HG02938 (cell line): Measurements from ENCODE around the gene MGMT.

Source experiments
- ATAC-seq: cut with Tn5 transposase; IDR thresholded peaks from one replicate; pipeline ENCODE4 v1.9.1; 2021; ENCODE audit warnings: mild to moderate bottlenecking, moderate library complexity; ENCODE audit not compliant: unreplicated experiment

Gene MGMT

GRCh38 chr10:129541200-129541599, 74.2 kb downstream of the MGMT start:
- no peak for ATAC-seq

GRCh38 chr10:129541748-129542487, 74.9 kb downstream of the MGMT start:
- no peak for ATAC-seq

- ATAC-seq = no peak
Observed at GRCh38 chr10:129542589-129542988, 75.5 kb downstream of the MGMT start.

GRCh38 chr10:129544205-129545202, 77.5 kb downstream of the MGMT start:
- ATAC-seq = no peak

- ATAC-seq = no peak
Observed at GRCh38 chr10:129545261-129545660, 78.2 kb downstream of the MGMT start.

- ATAC-seq = no peak
Observed at GRCh38 chr10:129546106-129546505, 79.1 kb downstream of the MGMT start.

GRCh38 chr10:129547608-129548007, 80.6 kb downstream of the MGMT start:
- ATAC-seq = no peak

- no peak for ATAC-seq
Observed at GRCh38 chr10:129548600-129548999, 81.6 kb downstream of the MGMT start.

- no peak for ATAC-seq
Observed at GRCh38 chr10:129550076-129550475, 83.0 kb downstream of the MGMT start.

GRCh38 chr10:129550658-129551057, 83.6 kb downstream of the MGMT start:
- no peak for ATAC-seq

GRCh38 chr10:129552119-129552518, 85.1 kb downstream of the MGMT start:
- no peak for ATAC-seq

- no peak for ATAC-seq
Observed at GRCh38 chr10:129553928-129554327, 86.9 kb downstream of the MGMT start.

GRCh38 chr10:129556316-129556715, 89.3 kb downstream of the MGMT start:
- no peak for ATAC-seq

- ATAC-seq = no peak
Observed at GRCh38 chr10:129560361-129560760, 93.3 kb downstream of the MGMT start.

- ATAC-seq = no peak
Observed at GRCh38 chr10:129562487-129562886, 95.4 kb downstream of the MGMT start.

GRCh38 chr10:129564923-129565322, 97.9 kb downstream of the MGMT start:
- no peak for ATAC-seq

GRCh38 chr10:129568583-129569344, 101.7 kb downstream of the MGMT start:
- ATAC-seq = no peak

- no peak for ATAC-seq
Observed at GRCh38 chr10:129570185-129570584, 103.1 kb downstream of the MGMT start.

- no peak for ATAC-seq
Observed at GRCh38 chr10:129579228-129579627, 112.2 kb downstream of the MGMT start.

- no peak for ATAC-seq
Observed at GRCh38 chr10:129580010-129580409, 113.0 kb downstream of the MGMT start.

GRCh38 chr10:129580901-129581300, 113.9 kb downstream of the MGMT start:
- ATAC-seq = no peak
